ENCODE measurements around the gene QRICH1. TPM values are rescaled to one million over a fixed set of nuclear protein-coding genes. Genes with fewer than 3 reads are reported as not detected.

QRICH1 gene
- total and polyA plus RNA-seq, 2 of the 13 experiments (the other 11 are each of a cell fraction or from before 2014, with no cell fraction given) = 52.6 to 102 TPM

GRCh38 chr3:49021213-49021812 is 72.6 kb downstream of the QRICH1 start (continued):
- TF ChIP-seq KLF12 (CRISPR knock-in tag; IDR thresholded peaks at IDR 0.05; ENCODE audit: borderline replicate concordance) (peak; percentile 98; the same call in 1 of the 2 replicates), U2AF2 (IDR thresholded peaks at IDR 0.05; ENCODE audit: low read depth, low read length) (no peak), ZNF350 (CRISPR knock-in tag; IDR thresholded peaks at IDR 0.05; ENCODE audit: borderline replicate concordance, low read depth) (peak; percentile 48), ZFX (CRISPR knock-in tag; IDR thresholded peaks at IDR 0.05; ENCODE audit: low read depth) (peak; percentile 99), RBM22 (optimal IDR thresholded peaks at IDR 0.05; ENCODE audit: low read length) (peak; percentile 89), ZNF460 (CRISPR knock-in tag; IDR thresholded peaks at IDR 0.05; ENCODE audit: borderline replicate concordance) (peak; percentile 31; the same call in 1 of the 2 replicates), KLF11 (CRISPR knock-in tag; IDR thresholded peaks at IDR 0.05) (0 out of 2 replicates have a peak, but pooled peaks have one; percentile 42), MXD3 (CRISPR knock-in tag; IDR thresholded peaks at IDR 0.05) (peak; percentile 34; the same call in 1 of the 2 replicates), ATF3 (CRISPR knock-in tag; IDR thresholded peaks at IDR 0.05) (no peak), THAP8 (CRISPR knock-in tag; IDR thresholded peaks at IDR 0.05; ENCODE audit: borderline replicate concordance) (no peak; the same call in 1 of the 2 replicates), MED1 (CRISPR knock-in tag; IDR thresholded peaks at IDR 0.05) (peak; percentile 63), ZFP62 (CRISPR knock-in tag; IDR thresholded peaks at IDR 0.05) (no peak), IRF9 (CRISPR knock-in tag; IDR thresholded peaks at IDR 0.05; ENCODE audit: borderline replicate concordance) (peak; percentile 67), SRSF4 (IDR thresholded peaks at IDR 0.05; ENCODE audit: low read depth, low read length, poor library complexity, severe bottlenecking) (no peak), KAT8 (CRISPR knock-in tag; IDR thresholded peaks at IDR 0.05) (peak; percentile 30; the same call in 1 of the 2 replicates), CREB1 (IDR thresholded peaks at IDR 0.05) (peak; percentile 76), CREB1 (CRISPR knock-in tag; IDR thresholded peaks at IDR 0.05) (peak; percentile 78), HMGXB3 (CRISPR knock-in tag; IDR thresholded peaks at IDR 0.05; ENCODE audit: borderline replicate concordance) (no peak), ZNF34 (CRISPR knock-in tag; IDR thresholded peaks at IDR 0.05; ENCODE audit: borderline replicate concordance) (peak; percentile 69; the same call in 1 of the 2 replicates), FOXK1 (CRISPR knock-in tag; IDR thresholded peaks at IDR 0.05; ENCODE audit: borderline replicate concordance, low read depth) (peak; percentile 38; the same call in 1 of the 2 replicates), ZNF691 (CRISPR knock-in tag; IDR thresholded peaks at IDR 0.05; ENCODE audit: borderline replicate concordance, low read depth) (peak; percentile 66; the same call in 1 of the 2 replicates)

Data from HepG2 (cell line).